NCI-H1092 treated with DMSO at 0.1 percent for 48 hours (cell line): ENCODE measurements around the gene DDR1.
"Not testable (repeated sequence)": the region's sequence is repeated elsewhere in the genome, so short reads cannot be mapped to it uniquely, and the experiment has no call there.

ENCODE experiments used
- DNase-seq: peaks from one replicate; lab custom pipeline; 2025; lab: John Stamatoyannopoulos, UW

DDR1 gene

GRCh38 chr6:30854285-30855040 is 29.9 kb upstream of the DDR1 start:
- no peak for DNase-seq

GRCh38 chr6:30855429-30856075 is 28.8 kb upstream of the DDR1 start:
- no peak for DNase-seq

GRCh38 chr6:30857112-30857511 is 27.2 kb upstream of the DDR1 start:
- DNase-seq: no peak

- no peak for DNase-seq
Measured at GRCh38 chr6:30857549-30857948, 26.8 kb upstream of the DDR1 start.

GRCh38 chr6:30859726-30860125 is 24.6 kb upstream of the DDR1 start:
- not testable (repeated sequence) for DNase-seq

GRCh38 chr6:30861257-30862048 is 22.9 kb upstream of the DDR1 start:
- no peak for DNase-seq

- DNase-seq: no peak
Measured at GRCh38 chr6:30862156-30862875, 22.0 kb upstream of the DDR1 start.

GRCh38 chr6:30864325-30864724 is 20.0 kb upstream of the DDR1 start:
- no peak for DNase-seq

GRCh38 chr6:30869241-30869749 is 15.0 kb upstream of the DDR1 start:
- DNase-seq: not testable (repeated sequence)

GRCh38 chr6:30870546-30870945 is 13.8 kb upstream of the DDR1 start:
- no peak for DNase-seq

- DNase-seq: no peak
Measured at GRCh38 chr6:30871592-30872183, 12.6 kb upstream of the DDR1 start.

- no peak for DNase-seq
Measured at GRCh38 chr6:30873137-30873640, 11.1 kb upstream of the DDR1 start.

GRCh38 chr6:30873795-30874194 is 10.5 kb upstream of the DDR1 start:
- DNase-seq: not testable (repeated sequence)

GRCh38 chr6:30875244-30876038 is 8.9 kb upstream of the DDR1 start:
- peak; percentile 0 for DNase-seq

- no peak for DNase-seq
Measured at GRCh38 chr6:30876039-30876730, 8.1 kb upstream of the DDR1 start.

- peak; percentile 62 for DNase-seq
Measured at GRCh38 chr6:30877419-30878262, 6.7 kb upstream of the DDR1 start.

GRCh38 chr6:30879684-30880427 is 4.5 kb upstream of the DDR1 start:
- no peak for DNase-seq

- peak; percentile 43 for DNase-seq
Measured at GRCh38 chr6:30880698-30881252, 3.5 kb upstream of the DDR1 start.
